PFSK-1 (cell line): ENCODE results near the gene SNX13.

Experiments
- POLR2AphosphoS5 ChIP-seq: IDR thresholded peaks from 2 replicates; pipeline ENCODE4 v1.6.1; 2012; ENCODE audit warnings: low read depth, mild to moderate bottlenecking, control low read depth, low read length, moderate library complexity
- SIN3A ChIP-seq: IDR thresholded peaks from 2 replicates; pipeline ENCODE4 v1.6.1; 2012; ENCODE audit warnings: mild to moderate bottlenecking, low read length, moderate library complexity, borderline replicate concordance; ENCODE audit not compliant: insufficient read depth

GRCh38 chr7:17879075-17879661, 61.1 kb downstream of the SNX13 start:
- no peak for TF ChIP-seq SIN3A
- TF ChIP-seq POLR2AphosphoS5, result no peak
